ENCODE measurements around the gene BAD.

DNA sequence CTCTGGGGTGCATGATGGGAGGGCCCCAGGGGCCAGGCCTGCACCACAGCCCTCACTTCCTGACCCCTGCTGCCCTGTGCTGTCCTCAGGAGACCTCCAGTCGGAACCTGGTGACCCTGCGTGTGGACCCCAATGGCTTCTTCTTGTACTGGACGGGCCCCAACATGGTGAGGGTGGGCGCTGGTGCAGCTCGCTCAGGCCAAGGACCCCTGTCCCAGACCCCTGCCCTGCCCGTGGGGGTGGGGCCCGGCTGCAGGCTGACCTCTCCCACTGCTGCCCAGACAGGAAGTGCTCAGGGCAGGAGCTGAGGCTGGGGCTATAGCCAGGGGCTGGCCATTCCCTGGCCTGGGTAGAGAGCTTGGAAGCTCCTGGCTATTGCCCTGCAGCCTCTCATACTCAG is 30.1 kb downstream of the BAD start:
- TF ChIP-seq, protein P1, sequence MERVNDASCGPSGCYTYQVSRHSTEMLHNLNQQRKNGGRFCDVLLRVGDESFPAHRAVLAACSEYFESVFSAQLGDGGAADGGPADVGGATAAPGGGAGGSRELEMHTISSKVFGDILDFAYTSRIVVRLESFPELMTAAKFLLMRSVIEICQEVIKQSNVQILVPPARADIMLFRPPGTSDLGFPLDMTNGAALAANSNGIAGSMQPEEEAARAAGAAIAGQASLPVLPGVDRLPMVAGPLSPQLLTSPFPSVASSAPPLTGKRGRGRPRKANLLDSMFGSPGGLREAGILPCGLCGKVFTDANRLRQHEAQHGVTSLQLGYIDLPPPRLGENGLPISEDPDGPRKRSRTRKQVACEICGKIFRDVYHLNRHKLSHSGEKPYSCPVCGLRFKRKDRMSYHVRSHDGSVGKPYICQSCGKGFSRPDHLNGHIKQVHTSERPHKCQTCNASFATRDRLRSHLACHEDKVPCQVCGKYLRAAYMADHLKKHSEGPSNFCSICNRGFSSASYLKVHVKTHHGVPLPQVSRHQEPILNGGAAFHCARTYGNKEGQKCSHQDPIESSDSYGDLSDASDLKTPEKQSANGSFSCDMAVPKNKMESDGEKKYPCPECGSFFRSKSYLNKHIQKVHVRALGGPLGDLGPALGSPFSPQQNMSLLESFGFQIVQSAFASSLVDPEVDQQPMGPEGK (CRISPR knock-in tag; IDR thresholded peaks at IDR 0.05; ENCODE audit: borderline replicate concordance), result no peak
- no peak for TF ChIP-seq ESRRG (CRISPR knock-in tag; IDR thresholded peaks at IDR 0.05)
- no peak for TF ChIP-seq ZNF8 (CRISPR knock-in tag; IDR thresholded peaks at IDR 0.05)
- no peak for TF ChIP-seq RARB (CRISPR knock-in tag; IDR thresholded peaks at IDR 0.05)
- TF ChIP-seq TCF4 (CRISPR knock-in tag; IDR thresholded peaks at IDR 0.05; ENCODE audit: borderline replicate concordance), result no peak
- TF ChIP-seq ZFP30 (CRISPR knock-in tag; IDR thresholded peaks at IDR 0.05), result no peak
- no peak for TF ChIP-seq ZNF70 (CRISPR knock-in tag; IDR thresholded peaks at IDR 0.05)
- no peak for TF ChIP-seq GLIS3 (CRISPR knock-in tag; IDR thresholded peaks at IDR 0.05)
- no peak for TF ChIP-seq CSDC2 (CRISPR knock-in tag; IDR thresholded peaks at IDR 0.05)
- no peak for TF ChIP-seq SNAI2 (CRISPR knock-in tag; IDR thresholded peaks at IDR 0.05)
- TF ChIP-seq TOX (CRISPR knock-in tag; IDR thresholded peaks at IDR 0.05; ENCODE audit: borderline replicate concordance), result no peak
